Osteoblast (primary cell): Measurements from ENCODE around the gene MTA3. TPM values are rescaled to one million over a fixed set of nuclear protein-coding genes. Genes with fewer than 3 reads are reported as not detected.

ENCODE experiments used
- DNase-seq: peaks from one replicate; pipeline ENCODE4 v3.0.0; 2011; ENCODE audit warnings: low spot score, mixed read lengths; ENCODE audit not compliant: insufficient read length; ENCODE audit errors: missing footprints
- H2AFZ ChIP-seq: 2 replicates; pipeline ENCODE4 v1.6.0; 2011; ENCODE audit warnings: mild to moderate bottlenecking, low read length
- H3K27ac ChIP-seq: 2 replicates; pipeline ENCODE4 v1.5.1; 2011; ENCODE audit warnings: mild to moderate bottlenecking, low read depth, low read length, moderate library complexity
- H3K27me3 ChIP-seq: 2 replicates; pipeline ENCODE4 v1.6.0; 2012; ENCODE audit warnings: mild to moderate bottlenecking, control low read depth, inconsistent platforms, low read length, moderate library complexity; ENCODE audit not compliant: insufficient read depth
- H3K36me3 ChIP-seq: 2 replicates; pipeline ENCODE4 v1.5.1; 2011; ENCODE audit warnings: mild to moderate bottlenecking, low read length, control low read depth, moderate library complexity; ENCODE audit not compliant: insufficient read depth
- H3K4me1 ChIP-seq: 2 replicates; pipeline ENCODE4 v1.5.1; 2011; ENCODE audit warnings: mild to moderate bottlenecking, low read length, control low read depth, moderate library complexity; ENCODE audit not compliant: insufficient read depth
- H3K4me2 ChIP-seq: 2 replicates; pipeline ENCODE4 v1.6.0; 2011; ENCODE audit warnings: mild to moderate bottlenecking, low read length; ENCODE audit not compliant: insufficient read depth
- H3K4me3 ChIP-seq: fragments of 200-600 bp; sonication (generic); 3 replicates; pipeline ENCODE4 v1.5.1; 2012; ENCODE audit warnings: mild to moderate bottlenecking, low read length, inconsistent platforms; ENCODE audit not compliant: insufficient read depth
- H3K79me2 ChIP-seq: 2 replicates; pipeline ENCODE4 v1.6.0; 2012; ENCODE audit warnings: mild to moderate bottlenecking, low read length, control low read depth, inconsistent platforms; ENCODE audit not compliant: insufficient read depth
- H3K9me3 ChIP-seq: 2 replicates; pipeline ENCODE4 v1.5.1; 2011; ENCODE audit warnings: low read depth, low read length, control low read depth
- H4K20me1 ChIP-seq: 2 replicates; pipeline ENCODE4 v1.6.0; 2012; ENCODE audit warnings: mild to moderate bottlenecking, low read length, control low read depth; ENCODE audit not compliant: insufficient read depth
- total RNA-seq: library from RNA; depleted of rRNA; stranded (reverse); fragments of >200 nt; gene quantifications from 2 replicates; pipeline ENCODE4 v1.2.3, GENCODE V29; 2012
- TF ChIP-seq, protein P1 (sequence below): IDR thresholded peaks from 2 replicates; pipeline ENCODE4 v1.5.1; 2011; ENCODE audit warnings: mild to moderate bottlenecking, low read depth, low read length, moderate library complexity; ENCODE audit errors: extremely low read depth

MTA3 gene
- total RNA-seq, 1 donor = 29.3 TPM

DNA sequence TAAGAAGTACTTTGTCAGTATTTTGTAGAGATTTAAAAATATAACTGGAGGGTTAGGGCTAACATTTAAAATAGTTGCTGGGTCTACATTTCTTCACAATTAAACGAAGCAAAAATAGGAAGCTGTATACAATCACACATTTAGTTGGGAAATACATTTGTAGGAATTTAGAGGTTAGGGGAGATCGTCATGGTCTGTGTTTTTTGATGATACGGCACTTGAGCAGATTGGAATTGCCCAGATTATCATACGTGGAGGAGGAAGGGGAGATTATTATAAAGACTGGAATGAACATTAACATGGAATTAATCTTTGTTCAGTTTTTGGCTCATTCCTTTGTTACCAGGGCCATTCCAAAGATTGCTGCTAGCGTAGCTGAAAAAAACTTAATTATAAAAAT is 84.6 kb downstream of the MTA3 start:
- H2AFZ ChIP-seq = no peak overlapping the region
- H3K36me3 ChIP-seq = peaks cover 4% of the 10 kb centered on the region
- TF ChIP-seq, protein P1, sequence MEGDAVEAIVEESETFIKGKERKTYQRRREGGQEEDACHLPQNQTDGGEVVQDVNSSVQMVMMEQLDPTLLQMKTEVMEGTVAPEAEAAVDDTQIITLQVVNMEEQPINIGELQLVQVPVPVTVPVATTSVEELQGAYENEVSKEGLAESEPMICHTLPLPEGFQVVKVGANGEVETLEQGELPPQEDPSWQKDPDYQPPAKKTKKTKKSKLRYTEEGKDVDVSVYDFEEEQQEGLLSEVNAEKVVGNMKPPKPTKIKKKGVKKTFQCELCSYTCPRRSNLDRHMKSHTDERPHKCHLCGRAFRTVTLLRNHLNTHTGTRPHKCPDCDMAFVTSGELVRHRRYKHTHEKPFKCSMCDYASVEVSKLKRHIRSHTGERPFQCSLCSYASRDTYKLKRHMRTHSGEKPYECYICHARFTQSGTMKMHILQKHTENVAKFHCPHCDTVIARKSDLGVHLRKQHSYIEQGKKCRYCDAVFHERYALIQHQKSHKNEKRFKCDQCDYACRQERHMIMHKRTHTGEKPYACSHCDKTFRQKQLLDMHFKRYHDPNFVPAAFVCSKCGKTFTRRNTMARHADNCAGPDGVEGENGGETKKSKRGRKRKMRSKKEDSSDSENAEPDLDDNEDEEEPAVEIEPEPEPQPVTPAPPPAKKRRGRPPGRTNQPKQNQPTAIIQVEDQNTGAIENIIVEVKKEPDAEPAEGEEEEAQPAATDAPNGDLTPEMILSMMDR = no peak
- H3K9me3 ChIP-seq = no peaks in the 10 kb centered on the region
- no peak overlapping the region for H3K4me2 ChIP-seq
- no peaks in the 10 kb centered on the region for H4K20me1 ChIP-seq
- H3K4me3 ChIP-seq = no peak overlapping the region
- H3K79me2 ChIP-seq = no peaks in the 10 kb centered on the region
- no peaks in the 10 kb centered on the region for H3K4me1 ChIP-seq
- H3K27ac ChIP-seq = no peak overlapping the region
- no peaks in the 10 kb centered on the region for H3K27me3 ChIP-seq
- DNase-seq = no peak

- H3K4me1 ChIP-seq = no peaks in the 10 kb centered on the region
- H3K36me3 ChIP-seq = peaks cover 4% of the 10 kb centered on the region
- H3K9me3 ChIP-seq = no peaks in the 10 kb centered on the region
- H2AFZ ChIP-seq = no peak overlapping the region
- H3K27me3 ChIP-seq = no peaks in the 10 kb centered on the region
- TF ChIP-seq, protein P1 = no peak
- no peaks in the 10 kb centered on the region for H3K79me2 ChIP-seq
- H3K27ac ChIP-seq = no peak overlapping the region
- H3K4me3 ChIP-seq = no peak overlapping the region
- no peaks in the 10 kb centered on the region for H4K20me1 ChIP-seq
- no peak for DNase-seq
- no peak overlapping the region for H3K4me2 ChIP-seq
These were observed 85.5 kb downstream of the MTA3 start for GRCh38 chr2:42653908-42654445.

GRCh38 chr2:42658306-42658705 is 89.9 kb downstream of the MTA3 start:
- no peak overlapping the region for H3K4me2 ChIP-seq
- H3K4me1 ChIP-seq = no peaks in the 10 kb centered on the region
- no peak overlapping the region for H2AFZ ChIP-seq
- peaks cover 4% of the 10 kb centered on the region for H3K36me3 ChIP-seq
- TF ChIP-seq, protein P1 = no peak
- no peaks in the 10 kb centered on the region for H3K9me3 ChIP-seq
- no peak for DNase-seq
- no peaks in the 10 kb centered on the region for H3K79me2 ChIP-seq
- H4K20me1 ChIP-seq = peaks cover 2% of the 10 kb centered on the region
- no peak overlapping the region for H3K4me3 ChIP-seq
- no peak overlapping the region for H3K27ac ChIP-seq
- no peaks in the 10 kb centered on the region for H3K27me3 ChIP-seq

DNA sequence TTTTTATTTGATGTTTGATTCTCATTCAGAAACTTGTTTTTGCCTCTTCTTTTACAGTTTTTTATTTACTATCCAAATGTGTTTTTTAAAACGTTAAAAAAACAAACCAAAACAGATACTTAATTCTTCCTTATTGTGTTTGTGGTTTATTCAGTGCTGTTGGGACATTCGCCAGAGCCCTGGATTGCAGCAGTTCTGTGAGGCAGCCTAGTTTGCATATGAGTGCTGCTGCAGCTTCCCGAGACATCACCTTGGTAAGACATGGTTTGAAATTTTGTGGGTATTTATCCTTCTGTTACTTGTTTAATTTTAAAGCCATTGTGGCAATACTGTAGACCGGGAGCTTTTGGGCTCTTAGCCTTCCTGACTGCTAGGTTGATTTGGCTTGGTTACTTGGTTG is 91.2 kb downstream of the MTA3 start:
- H3K36me3 ChIP-seq = peaks cover 4% of the 10 kb centered on the region
- H4K20me1 ChIP-seq = peaks cover 6% of the 10 kb centered on the region
- H3K27ac ChIP-seq = no peak overlapping the region
- no peaks in the 10 kb centered on the region for H3K27me3 ChIP-seq
- no peak for DNase-seq
- no peaks in the 10 kb centered on the region for H3K4me1 ChIP-seq
- TF ChIP-seq, protein P1 = no peak
- H3K4me3 ChIP-seq = no peak overlapping the region
- no peaks in the 10 kb centered on the region for H3K79me2 ChIP-seq
- H3K4me2 ChIP-seq = no peak overlapping the region
- no peaks in the 10 kb centered on the region for H3K9me3 ChIP-seq
- H2AFZ ChIP-seq = no peak overlapping the region
